GM23248 (cell line): Measurements from ENCODE around the gene PELI2. TPM values are rescaled to one million over a fixed set of nuclear protein-coding genes. Genes with fewer than 3 reads are reported as not detected.

Source experiments
- DNase-seq: peaks from one replicate; pipeline ENCODE4 v3.0.0-alpha.2; 2015
- H2AFZ ChIP-seq: fragments of 200-600 bp; sonication (generic); 2 replicates; pipeline ENCODE4 v1.6.1; 2016; ENCODE audit warnings: antibody characterized with exemption
- H3F3A ChIP-seq: fragments of 200-600 bp; sonication (generic); 2 replicates; pipeline ENCODE4 v1.6.1; 2016; ENCODE audit warnings: mild to moderate bottlenecking, antibody characterized with exemption, mixed run types; ENCODE audit not compliant: insufficient read depth
- H3K27ac ChIP-seq: fragments of 200-600 bp; sonication (generic); 2 replicates; pipeline ENCODE4 v1.5.1; 2016; ENCODE audit warnings: mild to moderate bottlenecking
- H3K27me3 ChIP-seq: fragments of 200-600 bp; sonication (generic); replicated peaks from 2 replicates; pipeline ENCODE4 v1.6.1; 2016; ENCODE audit warnings: mild to moderate bottlenecking; ENCODE audit not compliant: insufficient read depth
- H3K36me3 ChIP-seq: fragments of 200-600 bp; sonication (generic); 2 replicates; pipeline ENCODE4 v1.6.1; 2016; ENCODE audit warnings: low read depth, mild to moderate bottlenecking
- H3K4me1 ChIP-seq: fragments of 200-600 bp; sonication (generic); 2 replicates; pipeline ENCODE4 v1.6.1; 2016; ENCODE audit warnings: mild to moderate bottlenecking; ENCODE audit not compliant: insufficient read depth
- H3K4me2 ChIP-seq: fragments of 200-600 bp; sonication (generic); one replicate; pipeline ENCODE4 v1.6.1; 2016; ENCODE audit warnings: mild to moderate bottlenecking; ENCODE audit not compliant: unreplicated experiment
- H3K4me3 ChIP-seq: fragments of 200-600 bp; sonication (generic); 2 replicates; pipeline ENCODE4 v1.5.1; 2016; ENCODE audit warnings: mild to moderate bottlenecking
- H3K79me2 ChIP-seq: fragments of 200-600 bp; sonication (generic); 2 replicates; pipeline ENCODE4 v1.6.1; 2016; ENCODE audit warnings: mild to moderate bottlenecking; ENCODE audit not compliant: insufficient read depth
- H3K9ac ChIP-seq: fragments of 200-600 bp; sonication (generic); 2 replicates; pipeline ENCODE4 v1.6.1; 2016; ENCODE audit warnings: mild to moderate bottlenecking
- H3K9me2 ChIP-seq: fragments of 200-600 bp; sonication (generic); 2 replicates; pipeline ENCODE4 v1.6.1; 2016; ENCODE audit warnings: mixed run types, mild to moderate bottlenecking, moderate library complexity; ENCODE audit not compliant: insufficient read depth
- H3K9me3 ChIP-seq: fragments of 200-600 bp; sonication (generic); one replicate; pipeline ENCODE4 v1.6.1; 2017; ENCODE audit warnings: low read depth
- H4K20me1 ChIP-seq: fragments of 200-600 bp; sonication (generic); 2 replicates; pipeline ENCODE4 v1.6.0; 2016; ENCODE audit not compliant: insufficient read depth
- EZH2 ChIP-seq: fragments of 200-600 bp; sonication (generic); IDR thresholded peaks from 2 replicates; pipeline ENCODE4 v1.6.1; 2018; ENCODE audit warnings: antibody characterized with exemption, mild to moderate bottlenecking; ENCODE audit not compliant: insufficient read depth, poor library complexity, severe bottlenecking
- EZH2phosphoT487 ChIP-seq: fragments of 200-600 bp; sonication (generic); IDR thresholded peaks from 2 replicates; pipeline ENCODE4 v1.6.1; 2018; ENCODE audit warnings: antibody characterized with exemption, moderate library complexity, mild to moderate bottlenecking, low read depth; ENCODE audit not compliant: insufficient read depth
- WGBS, 2 experiments: methylation state at CpG; one replicate each; pipeline ENCODE4 v1.1.6; 2015 to 2017; ENCODE audit warnings: low lambda C conversion rate in 2 of 2, low coverage in 1 of 2; ENCODE audit errors: missing lambda C conversion rate in 2 of 2; 5-methylcytosine and 5-hydroxymethylcytosine counted together
- in situ Hi-C: fragments of 300-500 bp; cut with MboI; formaldehyde crosslinking; loops from 2 replicates; pipeline ENCODE4 v1.15.0; 2020
- polyA plus RNA-seq: library from polyadenylated mRNA; unstranded; fragments of >200 nt; fragmentation: Nextera tagmentation; extraction: Ambion mirVana; gene quantifications from 2 replicates; pipeline ENCODE4 v1.2.1, GENCODE V29; 2016
- total RNA-seq: library from RNA; depleted of rRNA; stranded (reverse); fragments of >200 nt; shearing (Covaris generic); gene quantifications from 2 replicates; pipeline ENCODE4 v1.2.3, GENCODE V29; 2014

The PELI2 gene
- total and polyA plus RNA-seq, 2 experiments from 2014 or later = 1.2 to 1.3 TPM

DNA sequence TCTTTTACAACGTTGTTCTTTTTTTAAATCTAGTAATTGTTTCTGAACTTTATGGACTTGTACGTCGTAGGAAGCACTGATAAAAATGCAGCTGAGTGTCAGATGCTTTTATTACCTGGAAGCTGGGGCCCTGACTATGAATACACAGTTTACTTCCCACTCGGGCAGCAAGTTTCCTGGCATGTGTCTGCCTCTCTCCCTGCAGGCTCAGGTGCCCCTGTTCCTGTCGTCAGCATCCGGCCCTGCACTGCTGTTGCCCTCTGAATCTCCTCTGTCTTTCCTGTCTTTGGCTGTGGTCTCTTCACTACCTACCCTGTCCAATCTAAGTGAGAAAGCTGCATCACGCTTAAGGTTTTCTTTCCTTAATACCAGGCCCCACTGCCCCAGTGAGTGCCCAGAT lies 75.8 kb downstream of the PELI2 start:
- Histone ChIP-seq H4K20me1 (no peaks in the 10 kb centered on the region), H3F3A (peaks cover 8% of the 10 kb centered on the region; the same call in 1 of the 2 replicates), H3K36me3 (no peaks in the 10 kb centered on the region), H3K4me3 (no peak overlapping the region), H3K9me2 (no peaks in the 10 kb centered on the region), H3K9ac (no peak overlapping the region), H3K27ac (no peak overlapping the region), H3K79me2 (no peaks in the 10 kb centered on the region), H2AFZ (no peak overlapping the region), H3K4me2 (peak overlapping the region; percentile 35), H3K4me1 (peaks cover 27% of the 10 kb centered on the region), H3K27me3 (no peaks in the 10 kb centered on the region), H3K9me3 (no peaks in the 10 kb centered on the region)
- 84 to 86% methylated on average over 7 of the region's 7 CpGs for WGBS, 2 experiments
- in situ Hi-C loops = no loop called here
- no peak for DNase-seq
- TF ChIP-seq EZH2 (no peak), EZH2phosphoT487 (no peak)

DNA sequence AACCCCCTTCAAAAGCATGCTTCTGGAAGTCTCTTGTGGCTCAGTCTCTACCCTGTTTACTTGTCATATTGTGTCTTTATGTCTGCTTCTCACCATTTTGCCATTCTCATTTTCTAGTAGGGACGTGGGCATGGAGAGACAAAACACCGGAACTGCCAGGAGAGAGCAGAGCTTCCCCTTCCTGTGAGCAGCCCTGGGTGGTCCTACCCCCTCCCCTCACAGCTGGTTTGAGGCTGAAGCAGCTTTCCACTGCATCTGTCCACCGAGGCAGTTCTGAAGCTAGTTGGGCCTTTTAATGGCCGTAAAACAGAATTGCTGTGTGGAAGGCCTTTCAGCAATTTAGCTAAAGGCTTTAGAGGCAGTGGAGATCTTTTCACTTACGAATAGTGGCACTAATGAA lies 77.0 kb downstream of the PELI2 start:
- Histone ChIP-seq H3F3A (peaks cover 17% of the 10 kb centered on the region; the same call in 1 of the 2 replicates), H3K79me2 (no peaks in the 10 kb centered on the region), H4K20me1 (no peaks in the 10 kb centered on the region), H3K27ac (no peak overlapping the region), H3K4me1 (peaks cover 36% of the 10 kb centered on the region), H3K9me2 (no peaks in the 10 kb centered on the region), H3K4me3 (no peak overlapping the region), H3K36me3 (no peaks in the 10 kb centered on the region), H2AFZ (no peak overlapping the region), H3K27me3 (no peaks in the 10 kb centered on the region), H3K9me3 (no peaks in the 10 kb centered on the region), H3K4me2 (no peak overlapping the region), H3K9ac (no peak overlapping the region)
- DNase-seq = no peak
- in situ Hi-C loops = no loop called here
- 61 to 71% methylated on average over 5 of the region's 5 CpGs for WGBS, 2 experiments
- TF ChIP-seq EZH2 = no peak
- TF ChIP-seq EZH2phosphoT487 = no peak

DNA sequence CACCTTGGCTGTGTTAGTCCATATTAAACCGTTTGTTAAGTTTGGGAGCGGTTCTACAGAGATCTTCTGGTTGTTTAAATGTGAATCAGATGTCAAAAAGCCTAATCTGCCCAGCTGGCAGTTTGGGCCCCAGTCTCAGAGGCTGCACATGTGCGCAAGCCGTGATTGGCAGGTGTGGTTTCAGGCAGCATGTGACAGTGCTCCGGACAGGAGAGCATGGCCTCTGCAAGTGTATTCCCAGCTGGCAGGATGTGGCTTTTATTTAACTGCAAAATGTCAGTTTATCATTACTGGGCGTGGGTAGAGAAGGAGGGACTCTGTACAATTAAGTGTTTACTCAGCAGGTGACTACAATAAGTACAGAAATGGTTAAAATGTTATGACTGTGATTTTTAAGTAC lies 77.5 kb downstream of the PELI2 start:
- Histone ChIP-seq H3K4me1 (peaks cover 36% of the 10 kb centered on the region), H2AFZ (0 out of 2 replicates have a peak overlapping the region, but pooled peaks have one; percentile 50), H3K27ac (no peak overlapping the region), H3K36me3 (no peaks in the 10 kb centered on the region), H3K9me3 (no peaks in the 10 kb centered on the region), H3K9me2 (no peaks in the 10 kb centered on the region), H3K79me2 (no peaks in the 10 kb centered on the region), H3K4me2 (peak overlapping the region; percentile 45), H3K9ac (peak overlapping the region; percentile 35; the same call in 1 of the 2 replicates), H3K4me3 (0 out of 2 replicates have a peak overlapping the region, but pooled peaks have one; percentile 12), H4K20me1 (no peaks in the 10 kb centered on the region), H3F3A (peaks cover 17% of the 10 kb centered on the region; the same call in 1 of the 2 replicates), H3K27me3 (no peaks in the 10 kb centered on the region)
- 30 to 47% methylated on average over 6 of the region's 6 CpGs for WGBS, 2 experiments
- TF ChIP-seq EZH2phosphoT487 (no peak), EZH2 (no peak)
- in situ Hi-C loops = no loop called here
- peak; percentile 14 for DNase-seq

DNA sequence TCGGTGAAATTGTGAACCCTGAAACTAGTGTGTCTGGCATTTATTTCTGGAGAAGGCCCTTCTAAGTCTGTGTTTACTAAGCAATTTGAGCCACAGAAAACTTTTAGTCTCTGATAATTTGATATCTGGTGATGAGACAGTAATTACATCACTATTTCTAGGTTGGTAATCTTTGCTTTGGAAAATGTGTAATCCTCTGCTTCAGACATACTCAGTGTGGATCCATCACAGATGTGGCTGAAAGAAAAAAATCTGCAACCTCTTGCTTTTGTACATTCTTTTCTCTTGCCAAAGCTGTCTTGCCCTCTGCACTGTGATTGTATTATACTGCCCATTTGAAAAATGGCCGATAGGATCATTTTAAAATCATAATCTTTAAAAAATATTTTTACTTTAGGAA lies 78.1 kb downstream of the PELI2 start:
- H3K36me3 ChIP-seq = no peaks in the 10 kb centered on the region
- in situ Hi-C loops = no loop called here
- H3K4me1 ChIP-seq = peaks cover 36% of the 10 kb centered on the region
- peak; percentile 75 for DNase-seq
- no peaks in the 10 kb centered on the region for H3K9me2 ChIP-seq
- peak overlapping the region; percentile 45 for H3K4me2 ChIP-seq
- H3K4me3 ChIP-seq = 0 out of 2 replicates have a peak overlapping the region, but pooled peaks have one; percentile 12
- TF ChIP-seq EZH2 (no peak), EZH2phosphoT487 (no peak)
- 6 to 16% methylated on average over 2 of the region's 2 CpGs for WGBS, 2 experiments
- no peaks in the 10 kb centered on the region for H3K9me3 ChIP-seq
- peak overlapping the region; percentile 50; the same call in 1 of the 2 replicates for H2AFZ ChIP-seq
- peaks cover 17% of the 10 kb centered on the region; the same call in 1 of the 2 replicates for H3F3A ChIP-seq
- no peaks in the 10 kb centered on the region for H3K79me2 ChIP-seq
- no peaks in the 10 kb centered on the region for H3K27me3 ChIP-seq
- H4K20me1 ChIP-seq = no peaks in the 10 kb centered on the region
- H3K27ac ChIP-seq = no peak overlapping the region
- H3K9ac ChIP-seq = peak overlapping the region; percentile 35; the same call in 1 of the 2 replicates

DNA sequence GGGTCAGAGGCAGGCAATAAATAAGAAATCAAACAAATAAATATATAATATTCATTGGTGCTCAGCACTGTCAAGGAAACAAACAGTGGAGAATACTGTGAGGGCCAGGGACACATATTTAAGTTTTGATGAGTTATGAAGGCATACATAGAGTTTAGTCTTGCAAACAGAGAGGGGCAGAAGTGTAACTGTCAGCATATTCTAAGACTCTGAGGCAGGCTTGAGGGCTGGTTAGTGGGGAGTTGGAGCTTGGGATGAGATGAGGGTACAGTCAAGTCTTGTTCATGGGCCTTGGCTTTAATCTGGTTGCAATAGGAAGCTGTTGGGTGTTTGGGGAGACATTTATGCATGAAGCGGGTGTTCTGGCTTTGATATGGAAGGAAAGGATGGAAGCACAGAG lies 78.9 kb downstream of the PELI2 start:
- no peak for DNase-seq
- Histone ChIP-seq H3K27ac (no peak overlapping the region), H3K36me3 (no peaks in the 10 kb centered on the region), H3K79me2 (no peaks in the 10 kb centered on the region), H3K9ac (no peak overlapping the region), H3K4me2 (no peak overlapping the region), H3F3A (peaks cover 17% of the 10 kb centered on the region; the same call in 1 of the 2 replicates), H3K9me2 (no peaks in the 10 kb centered on the region), H3K4me3 (no peak overlapping the region), H3K27me3 (no peaks in the 10 kb centered on the region), H3K4me1 (peaks cover 36% of the 10 kb centered on the region), H2AFZ (no peak overlapping the region), H3K9me3 (no peaks in the 10 kb centered on the region), H4K20me1 (no peaks in the 10 kb centered on the region)
- TF ChIP-seq EZH2phosphoT487 = no peak
- no peak for TF ChIP-seq EZH2
- in situ Hi-C loops = no loop called here
- 93 to 100% methylated on average over 1 of the region's 1 CpG for WGBS, 2 experiments
